Activated CD4-positive, alpha-beta T cell treated with anti-CD3 and anti-CD28 coated beads, Interleukin-2, amount 50 U/mL, for 4 hours (primary cell): Measurements from ENCODE around the gene C5orf22.
"Not testable (repeated sequence)": the region's sequence is repeated elsewhere in the genome, so short reads cannot be mapped to it uniquely, and the experiment has no call there.

Source experiments
- DNase-seq, 2 experiments: peaks; one replicate each; pipeline ENCODE4 v3.0.0-alpha.2; 2020

C5orf22 gene

GRCh38 chr5:31554552-31554951, 22.5 kb downstream of the C5orf22 start:
- no peak for DNase-seq

GRCh38 chr5:31556461-31556860, 24.4 kb downstream of the C5orf22 start:
- no peak for DNase-seq

- DNase-seq = no peak
Observed at GRCh38 chr5:31559942-31560341, 27.8 kb downstream of the C5orf22 start.

GRCh38 chr5:31561946-31562345, 29.8 kb downstream of the C5orf22 start:
- no peak for DNase-seq

GRCh38 chr5:31563216-31563615, 31.1 kb downstream of the C5orf22 start:
- no peak for DNase-seq

- DNase-seq = not testable (repeated sequence)
Observed at GRCh38 chr5:31566362-31566761, 34.3 kb downstream of the C5orf22 start.

- DNase-seq = no peak
Observed at GRCh38 chr5:31568302-31568835, 36.3 kb downstream of the C5orf22 start.

- DNase-seq = no peak
Observed at GRCh38 chr5:31569068-31569467, 37.0 kb downstream of the C5orf22 start.

- no peak for DNase-seq
Observed at GRCh38 chr5:31573494-31574142, 41.5 kb downstream of the C5orf22 start.

GRCh38 chr5:31574772-31575171, 42.7 kb downstream of the C5orf22 start:
- DNase-seq = no peak

- DNase-seq = no peak
Observed at GRCh38 chr5:31577438-31577837, 45.3 kb downstream of the C5orf22 start.

- DNase-seq = no peak
Observed at GRCh38 chr5:31579558-31579957, 47.5 kb downstream of the C5orf22 start.

GRCh38 chr5:31581498-31582099, 49.5 kb downstream of the C5orf22 start:
- DNase-seq = no peak

GRCh38 chr5:31583129-31583528, 51.0 kb downstream of the C5orf22 start:
- DNase-seq = no peak

GRCh38 chr5:31585166-31585894, 53.2 kb downstream of the C5orf22 start:
- DNase-seq = no peak

GRCh38 chr5:31585895-31586270, 53.8 kb downstream of the C5orf22 start:
- DNase-seq = no peak

- no peak for DNase-seq
Observed at GRCh38 chr5:31587546-31587945, 55.4 kb downstream of the C5orf22 start.

- DNase-seq = no peak
Observed at GRCh38 chr5:31593665-31594064, 61.6 kb downstream of the C5orf22 start.

GRCh38 chr5:31596354-31596753, 64.3 kb downstream of the C5orf22 start:
- DNase-seq = no peak

GRCh38 chr5:31598640-31599611, 66.8 kb downstream of the C5orf22 start:
- DNase-seq = no peak

- DNase-seq = not testable (repeated sequence)
Observed at GRCh38 chr5:31602305-31602704, 70.2 kb downstream of the C5orf22 start.

- DNase-seq = no peak
Observed at GRCh38 chr5:31604240-31604639, 72.1 kb downstream of the C5orf22 start.

- DNase-seq = no peak
Observed at GRCh38 chr5:31604644-31605043, 72.5 kb downstream of the C5orf22 start.
